Endothelial cell of umbilical vein (primary cell): ENCODE results near the gene MISP. TPM values are rescaled to one million over a fixed set of nuclear protein-coding genes. Genes with fewer than 3 reads are reported as not detected.

Experiments used
- BruUV-seq: library from RNA; stranded (reverse); fragments of 400-500 nt; replicated peaks from 2 replicates; lab custom pipeline; 2021; lab: Mats Ljungman, UMichigan
- CTCF ChIA-PET: fragments of 300-600, 350-600 bp; sonication (Branson Sonifier 250); formaldehyde crosslinking; loops from one replicate; lab custom pipeline; 2021; ENCODE audit warnings: antibody characterized with exemption, inconsistent platforms; lab: Charles Lee
- POLR2A ChIA-PET: fragments of 300-600, 350-600 bp; sonication (Branson Sonifier 250); formaldehyde crosslinking; loops from one replicate; lab custom pipeline; 2021; ENCODE audit warnings: antibody characterized with exemption, inconsistent platforms; lab: Charles Lee
- DNase-seq: peaks from one replicate; pipeline ENCODE4 v3.0.0-alpha.2; 2011; ENCODE audit warnings: low read depth, low spot score
- FAIRE-seq: peaks from 2 replicates; lab custom pipeline; 2011; peaks lifted over from hg19 to GRCh38; lab: Jason Lieb, UNC
- H2AFZ ChIP-seq: 2 replicates; pipeline ENCODE4 v1.6.0; 2012; ENCODE audit warnings: low read depth, low read length, control low read depth, inconsistent platforms
- H3K27ac ChIP-seq: 2 replicates; pipeline ENCODE4 v1.5.1; 2011; ENCODE audit warnings: low read depth, mild to moderate bottlenecking, control low read depth, low read length, moderate library complexity; ENCODE audit not compliant: insufficient read depth
- H3K27me3 ChIP-seq, 2 experiments: 2 replicates each; pipeline versions ENCODE4 v1.6.0 to v1.6.1; 2011; ENCODE audit warnings: low read length in 2 of 2, mixed read lengths in 1 of 2; ENCODE audit not compliant: control insufficient read depth in 2 of 2, insufficient read depth in 2 of 2
- H3K36me3 ChIP-seq, 2 experiments: 2 replicates in 1 of 2; 3 replicates in 1 of 2; pipeline ENCODE4 v1.5.1; 2011; ENCODE audit warnings: low read length in 2 of 2, mild to moderate bottlenecking in 1 of 2, moderate library complexity in 1 of 2; ENCODE audit not compliant: control insufficient read depth in 2 of 2, insufficient read depth in 2 of 2; ENCODE audit errors: extremely low read depth in 1 of 2
- H3K4me1 ChIP-seq: 3 replicates; pipeline ENCODE4 v1.5.1; 2011; ENCODE audit warnings: mild to moderate bottlenecking, low read length; ENCODE audit not compliant: control insufficient read depth, insufficient read depth; ENCODE audit errors: extremely low read depth
- H3K4me2 ChIP-seq: 2 replicates; pipeline ENCODE4 v1.6.1; 2011; ENCODE audit warnings: low read length, control low read depth, mixed read lengths; ENCODE audit not compliant: insufficient read depth
- H3K4me3 ChIP-seq, 3 experiments: fragments of 200-600 bp in 1 of 3; sonication (generic), shearing (Covaris generic) in 1 of 3; replicated peaks in 1 of 3; 2 replicates each; pipeline ENCODE4 v1.5.1; 2011 to 2016; ENCODE audit warnings: control low read depth in 3 of 3, low read length in 3 of 3, mild to moderate bottlenecking in 2 of 3, inconsistent platforms in 1 of 3, low read depth in 1 of 3, moderate library complexity in 1 of 3; ENCODE audit not compliant: insufficient read depth in 1 of 3
- H3K79me2 ChIP-seq: 2 replicates; pipeline ENCODE4 v1.6.0; 2012; ENCODE audit warnings: low read length, inconsistent platforms; ENCODE audit not compliant: control insufficient read depth, insufficient read depth
- H3K9ac ChIP-seq: replicated peaks from 2 replicates; pipeline ENCODE3; 2011; ENCODE audit warnings: low read length, control low read depth; ENCODE audit not compliant: insufficient read depth; ENCODE audit errors: extremely low read depth
- H3K9me1 ChIP-seq: replicated peaks from 3 replicates; pipeline ENCODE4 v1.6.0; 2011; ENCODE audit warnings: mild to moderate bottlenecking, low read length; ENCODE audit not compliant: control insufficient read depth, insufficient read depth; ENCODE audit errors: extremely low read depth
- H3K9me3 ChIP-seq: replicated peaks from 2 replicates; pipeline ENCODE4 v1.5.1; 2012; ENCODE audit warnings: low read length, inconsistent platforms; ENCODE audit not compliant: control insufficient read depth, insufficient read depth
- H4K20me1 ChIP-seq: replicated peaks from 2 replicates; pipeline ENCODE3; 2011; ENCODE audit warnings: mild to moderate bottlenecking, low read length; ENCODE audit not compliant: control insufficient read depth, insufficient read depth; ENCODE audit errors: extremely low read depth
- EZH2 ChIP-seq: IDR thresholded peaks from 2 replicates; pipeline ENCODE4 v1.6.1; 2012; ENCODE audit warnings: borderline replicate concordance, low read depth, mild to moderate bottlenecking, moderate library complexity, low read length, inconsistent platforms; ENCODE audit not compliant: severe bottlenecking
- FOS ChIP-seq: IDR thresholded peaks from 2 replicates; pipeline ENCODE4 v1.6.1; 2011; ENCODE audit warnings: mild to moderate bottlenecking, low read length, moderate library complexity, borderline replicate concordance; ENCODE audit not compliant: insufficient read depth
- GATA2 ChIP-seq: IDR thresholded peaks from 2 replicates; pipeline ENCODE4 v1.7.0; 2011; ENCODE audit warnings: low read depth, mild to moderate bottlenecking, moderate library complexity, mixed read lengths, low read length; ENCODE audit not compliant: insufficient read length, insufficient read depth
- JUN ChIP-seq: IDR thresholded peaks from 2 replicates; pipeline ENCODE4 v1.6.1; 2011; ENCODE audit warnings: borderline replicate concordance, low read depth; ENCODE audit not compliant: insufficient read length, insufficient read depth
- MAX ChIP-seq: IDR thresholded peaks from 2 replicates; pipeline ENCODE4 v1.6.1; 2011; ENCODE audit not compliant: insufficient read depth, insufficient read length
- MYC ChIP-seq: IDR thresholded peaks from one replicate; pipeline ENCODE4 v1.6.1; 2011; ENCODE audit warnings: mild to moderate bottlenecking, low read depth, low read length
- POLR2A ChIP-seq: IDR thresholded peaks from 2 replicates; pipeline ENCODE4 v1.6.1; 2012; ENCODE audit warnings: low read depth, mild to moderate bottlenecking, control low read depth, low read length
- dilution Hi-C: fragments of 300-500 bp; cut with MboI; formaldehyde crosslinking; loops from one replicate; pipeline ENCODE4 v1.15.0; 2019; ENCODE audit warnings: low sequenced_read_pairs; ENCODE audit not compliant: extremely low pct_ligation_motif_present
- intact Hi-C: fragments of 100-400 bp; cut with micrococcal nuclease; formaldehyde crosslinking; loops from one replicate; pipeline ENCODE4 v1.10.0; 2022
- polyA plus RNA-seq, 4 experiments: library from polyadenylated mRNA; depleted of rRNA in 3 of 4; stranded (reverse) in 3 of 4; unstranded in 1 of 4; fragments of >200 nt; gene quantifications; 2 replicates each; pipeline versions ENCODE4 v1.2.1 to v1.2.3, GENCODE V29; 2011 to 2012; ENCODE audit warnings: missing spikeins in 1 of 4
- total RNA-seq: library from RNA; stranded (reverse); gene quantifications from 2 replicates; pipeline ENCODE4 v1.2.3, GENCODE V29; 2021
- TF ChIP-seq, protein P1 (sequence below), 2 donors: IDR thresholded peaks; 1 replicate in 1 of 2; 2 replicates in 1 of 2; pipeline ENCODE4 v1.5.1; 2011; ENCODE audit warnings: low read length in 2 of 2, mild to moderate bottlenecking in 2 of 2, moderate library complexity in 2 of 2, control low read depth in 1 of 2, inconsistent platforms in 1 of 2, low read depth in 1 of 2; ENCODE audit not compliant: insufficient read depth in 1 of 2; ENCODE audit errors: extremely low read depth in 1 of 2

Gene MISP
- total and polyA plus RNA-seq, 2 donors (not counting 3 experiments of a cell fraction or from before 2014, with no cell fraction given): not detected

DNA sequence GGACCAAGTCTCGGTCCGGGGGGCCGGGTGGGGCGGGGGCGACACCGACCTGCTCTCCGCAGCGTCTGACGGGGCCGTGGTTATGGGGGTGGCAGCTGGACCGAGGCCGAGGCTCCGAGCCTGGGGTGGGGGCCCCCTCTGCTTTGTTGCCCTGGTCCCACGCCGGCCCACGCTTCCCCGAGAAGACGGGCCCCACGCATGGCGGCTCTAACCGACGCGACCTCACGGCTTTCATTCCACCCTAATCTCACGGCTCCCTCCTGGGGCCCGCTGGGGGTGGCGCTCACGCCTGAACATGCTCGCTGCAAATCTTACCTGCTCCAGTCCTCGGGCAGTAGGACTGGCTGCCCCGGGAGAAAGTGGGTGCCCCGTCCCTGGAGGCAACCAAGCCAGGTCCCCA, 14.8 kb upstream of the MISP start:
- no peak overlapping the region for H3K9ac ChIP-seq
- H4K20me1 ChIP-seq: no peaks in the 10 kb centered on the region
- DNase-seq (no peak), FAIRE-seq (no peak)
- no peaks in the 10 kb centered on the region for H3K79me2 ChIP-seq
- no peaks in the 10 kb centered on the region for H3K36me3 ChIP-seq
- no peaks in the 10 kb centered on the region for H3K27me3 ChIP-seq
- no peak overlapping the region for H2AFZ ChIP-seq
- H3K9me3 ChIP-seq: no peaks in the 10 kb centered on the region
- ChIA-PET POLR2A (no interaction called here), CTCF (interaction anchor here (1.1 kb wide), 1 partner anchor 9 kb away, joined by 4 read pairs; no protein-coding TSS in a partner anchor)
- H3K4me2 ChIP-seq: no peak overlapping the region
- no peak overlapping the region for H3K27ac ChIP-seq
- intact Hi-C loops: no loop called here
- BruUV-seq: no TSS peak
- H3K4me3 ChIP-seq: no peak overlapping the region
- TF ChIP-seq GATA2: no peak
- TF ChIP-seq POLR2A: no peak
- no peak for TF ChIP-seq JUN
- TF ChIP-seq FOS: no peak
- no peak for TF ChIP-seq MAX
- TF ChIP-seq, protein P1, sequence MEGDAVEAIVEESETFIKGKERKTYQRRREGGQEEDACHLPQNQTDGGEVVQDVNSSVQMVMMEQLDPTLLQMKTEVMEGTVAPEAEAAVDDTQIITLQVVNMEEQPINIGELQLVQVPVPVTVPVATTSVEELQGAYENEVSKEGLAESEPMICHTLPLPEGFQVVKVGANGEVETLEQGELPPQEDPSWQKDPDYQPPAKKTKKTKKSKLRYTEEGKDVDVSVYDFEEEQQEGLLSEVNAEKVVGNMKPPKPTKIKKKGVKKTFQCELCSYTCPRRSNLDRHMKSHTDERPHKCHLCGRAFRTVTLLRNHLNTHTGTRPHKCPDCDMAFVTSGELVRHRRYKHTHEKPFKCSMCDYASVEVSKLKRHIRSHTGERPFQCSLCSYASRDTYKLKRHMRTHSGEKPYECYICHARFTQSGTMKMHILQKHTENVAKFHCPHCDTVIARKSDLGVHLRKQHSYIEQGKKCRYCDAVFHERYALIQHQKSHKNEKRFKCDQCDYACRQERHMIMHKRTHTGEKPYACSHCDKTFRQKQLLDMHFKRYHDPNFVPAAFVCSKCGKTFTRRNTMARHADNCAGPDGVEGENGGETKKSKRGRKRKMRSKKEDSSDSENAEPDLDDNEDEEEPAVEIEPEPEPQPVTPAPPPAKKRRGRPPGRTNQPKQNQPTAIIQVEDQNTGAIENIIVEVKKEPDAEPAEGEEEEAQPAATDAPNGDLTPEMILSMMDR (IDR thresholded peaks at IDR 0.05; ENCODE audit: extremely low read depth in 1 of 2, insufficient read depth in 1 of 2, low read depth in 1 of 2, low read length in 2 of 2): no peak
- TF ChIP-seq MYC: no peak
- TF ChIP-seq EZH2: no peak
- dilution Hi-C loops: no loop called here
- H3K4me1 ChIP-seq: no peaks in the 10 kb centered on the region
- no peaks in the 10 kb centered on the region for H3K9me1 ChIP-seq
